Measurements from ENCODE around the gene CRCP.

Gene CRCP

GRCh38 chr7:66198469-66198868 lies 83.8 kb downstream of the CRCP start:
- no peak for TF ChIP-seq CTCF (IDR thresholded peaks at IDR 0.05; ENCODE audit: poor library complexity, severe bottlenecking)
- ATAC-seq (ENCODE audit: low read depth) (peak; percentile 41; the same call in 1 of the 3 replicates), DNase-seq (ENCODE audit: low spot score) (no peak)

GRCh38 chr7:66198956-66199355 lies 84.3 kb downstream of the CRCP start:
- ATAC-seq (ENCODE audit: low read depth): 0 out of 3 replicates have a peak, but pooled peaks have one; percentile 10
- H3K27ac ChIP-seq (ENCODE audit: poor library complexity, severe bottlenecking): no peak overlapping the region
- DNase-seq (ENCODE audit: low spot score): no peak
- no peak for TF ChIP-seq CTCF (IDR thresholded peaks at IDR 0.05; ENCODE audit: poor library complexity, severe bottlenecking)
- no peaks in the 10 kb centered on the region for H3K4me1 ChIP-seq (ENCODE audit: insufficient read depth, poor library complexity, severe bottlenecking)
- H3K4me3 ChIP-seq (ENCODE audit: severe bottlenecking): no peak overlapping the region
- no peaks in the 10 kb centered on the region for H3K9me3 ChIP-seq (ENCODE audit: severe bottlenecking)
- no peaks in the 10 kb centered on the region for H3K36me3 ChIP-seq (ENCODE audit: low read depth)
- no peaks in the 10 kb centered on the region for H3K27me3 ChIP-seq (ENCODE audit: insufficient read depth, poor library complexity, severe bottlenecking)

More at GRCh38 chr7:66198469-66198868, 83.8 kb downstream of the CRCP start:
- H3K4me3 ChIP-seq (ENCODE audit: severe bottlenecking): no peak overlapping the region
- H3K36me3 ChIP-seq (ENCODE audit: low read depth): no peaks in the 10 kb centered on the region
- no peaks in the 10 kb centered on the region for H3K27me3 ChIP-seq (ENCODE audit: insufficient read depth, poor library complexity, severe bottlenecking)
- no peak overlapping the region for H3K27ac ChIP-seq (ENCODE audit: poor library complexity, severe bottlenecking)
- H3K9me3 ChIP-seq (ENCODE audit: severe bottlenecking): no peaks in the 10 kb centered on the region
- H3K4me1 ChIP-seq (ENCODE audit: insufficient read depth, poor library complexity, severe bottlenecking): no peaks in the 10 kb centered on the region

GRCh38 chr7:66202441-66202840 lies 87.8 kb downstream of the CRCP start:
- Histone ChIP-seq H3K27ac (ENCODE audit: poor library complexity, severe bottlenecking) (no peak overlapping the region), H3K4me1 (ENCODE audit: insufficient read depth, poor library complexity, severe bottlenecking) (no peaks in the 10 kb centered on the region), H3K4me3 (ENCODE audit: severe bottlenecking) (no peak overlapping the region), H3K9me3 (ENCODE audit: severe bottlenecking) (no peaks in the 10 kb centered on the region), H3K36me3 (ENCODE audit: low read depth) (no peaks in the 10 kb centered on the region), H3K27me3 (ENCODE audit: insufficient read depth, poor library complexity, severe bottlenecking) (no peaks in the 10 kb centered on the region)
- DNase-seq (ENCODE audit: low spot score) (no peak), ATAC-seq (ENCODE audit: low read depth) (no peak)
- no peak for TF ChIP-seq CTCF (IDR thresholded peaks at IDR 0.05; ENCODE audit: poor library complexity, severe bottlenecking)
